Type B pancreatic cell (in vitro differentiated cells): ENCODE results near the gene C10orf105. TPM values are rescaled to one million over a fixed set of nuclear protein-coding genes. Genes with fewer than 3 reads are reported as not detected.

Source experiments
- DNase-seq: peaks from one replicate; pipeline ENCODE4 v3.0.0; 2021; ENCODE audit warnings: mixed read lengths; ENCODE audit not compliant: unreplicated experiment; ENCODE audit errors: extremely low spot score
- H3K27ac Mint-ChIP-seq: 2 replicates; pipeline ENCODE4 v1.8.0; 2021; ENCODE audit warnings: mild to moderate bottlenecking, mixed read lengths
- H3K27me3 Mint-ChIP-seq: 2 replicates; pipeline ENCODE4 v1.8.0; 2021; ENCODE audit warnings: mixed read lengths
- H3K36me3 Mint-ChIP-seq: 2 replicates; pipeline ENCODE4 v1.8.0; 2021; ENCODE audit warnings: mixed read lengths
- H3K4me1 Mint-ChIP-seq: one replicate; pipeline ENCODE4 v1.8.0; 2021; ENCODE audit warnings: mixed read lengths; ENCODE audit not compliant: unreplicated experiment
- H3K4me3 Mint-ChIP-seq: 2 replicates; pipeline ENCODE4 v1.8.0; 2021; ENCODE audit warnings: mild to moderate bottlenecking, mixed read lengths
- H3K9me3 Mint-ChIP-seq: 2 replicates; pipeline ENCODE4 v1.8.0; 2021; ENCODE audit warnings: mixed read lengths
- CTCF ChIP-seq: fragments of 200-600 bp; sonication (generic); conservative IDR thresholded peaks from 2 replicates; pipeline ENCODE4 v1.5.0; 2021; ENCODE audit warnings: antibody characterized with exemption, mild to moderate bottlenecking
- long read RNA-seq: library from polyadenylated mRNA; unstranded; transcript quantifications from one replicate; pipeline ENCODE4 v2.0.0, GENCODE V29; 2020
- total RNA-seq: library from RNA; stranded (reverse); gene quantifications from 2 replicates; pipeline ENCODE4 v1.2.1, GENCODE V29; 2021; ENCODE audit warnings: low replicate concordance

The C10orf105 gene
- 0.31 TPM in 1 of 2 replicates, not detected in the other for total RNA-seq
- long read RNA-seq = 0 reads

- Mint-ChIP-seq H3K9me3 (no peaks in the 10 kb centered on the region), H3K4me1 (peaks cover 8% of the 10 kb centered on the region), H3K27me3 (peaks cover 4% of the 10 kb centered on the region), H3K4me3 (no peak within 1 kb of the TSS), H3K27ac (no peak within 1 kb of the TSS), H3K36me3 (no peaks in the 10 kb centered on the region)
- no peak for TF ChIP-seq CTCF
- no peak for DNase-seq
These were observed at the start of gene C10orf105 for GRCh38 chr10:71719464-71720201. Gene C10orf105 (minus strand): TSS chr10:71719778. CDS start chr10:71716337, 3,441 bp downstream.

- Mint-ChIP-seq H3K4me1 (peaks cover 19% of the 10 kb centered on the region), H3K27ac (peak overlapping the region; percentile 93), H3K9me3 (no peaks in the 10 kb centered on the region), H3K4me3 (peak overlapping the region; percentile 71), H3K36me3 (peaks cover 5% of the 10 kb centered on the region), H3K27me3 (no peaks in the 10 kb centered on the region)
- no peak for DNase-seq
- no peak for TF ChIP-seq CTCF
These were observed 48.0 kb upstream of the C10orf105 start for GRCh38 chr10:71767420-71768035.

- Mint-ChIP-seq H3K36me3 (peaks cover 5% of the 10 kb centered on the region), H3K9me3 (no peaks in the 10 kb centered on the region), H3K27me3 (no peaks in the 10 kb centered on the region), H3K4me3 (peak overlapping the region; percentile 71), H3K4me1 (peaks cover 19% of the 10 kb centered on the region), H3K27ac (peak overlapping the region; percentile 93)
- no peak for TF ChIP-seq CTCF
- no peak for DNase-seq
These were observed 47.3 kb upstream of the C10orf105 start for GRCh38 chr10:71766717-71767419.

GRCh38 chr10:71765906-71766716 lies 46.5 kb upstream of the C10orf105 start:
- peak overlapping the region; percentile 93 for H3K27ac Mint-ChIP-seq
- H3K4me1 Mint-ChIP-seq = peaks cover 19% of the 10 kb centered on the region
- no peaks in the 10 kb centered on the region for H3K9me3 Mint-ChIP-seq
- H3K36me3 Mint-ChIP-seq = peaks cover 5% of the 10 kb centered on the region
- no peaks in the 10 kb centered on the region for H3K27me3 Mint-ChIP-seq
- TF ChIP-seq CTCF = no peak
- no peak for DNase-seq
- peak overlapping the region; percentile 31 for H3K4me3 Mint-ChIP-seq
